Measurements from ENCODE around the gene PDZRN3.

DNA sequence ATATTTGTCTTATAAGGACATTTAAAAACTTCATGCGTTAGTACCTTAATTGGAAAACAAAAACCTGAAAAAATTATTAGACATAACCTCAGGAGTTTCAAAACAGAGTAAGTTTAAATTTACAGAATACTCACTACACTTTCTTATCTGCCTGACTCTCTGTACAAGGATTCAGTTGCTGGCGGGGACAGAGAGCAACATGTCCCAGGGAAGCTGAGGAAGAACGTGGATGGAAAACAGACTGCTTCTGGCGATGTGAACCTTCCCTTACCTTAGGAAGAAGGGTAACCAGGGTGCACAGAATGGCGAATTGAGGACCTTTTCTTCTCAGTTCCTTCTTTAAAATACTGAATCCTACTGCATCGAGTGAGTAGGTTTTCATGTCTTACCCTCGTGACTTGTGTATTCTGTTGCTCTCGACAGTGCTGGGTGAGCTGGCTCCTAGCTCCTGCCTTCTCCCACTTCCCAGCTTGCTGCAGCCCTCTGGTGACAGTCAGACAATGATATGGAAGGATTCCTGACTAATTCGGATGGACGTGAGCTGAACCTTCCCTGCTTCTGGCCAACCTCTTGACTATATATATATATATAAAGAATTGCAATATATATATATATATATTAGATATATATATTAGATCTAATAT, 178.2 kb downstream of the PDZRN3 start:
- TF ChIP-seq TOX (CRISPR knock-in tag; IDR thresholded peaks at IDR 0.05; ENCODE audit: borderline replicate concordance) (no peak), ARNTL (CRISPR knock-in tag; IDR thresholded peaks at IDR 0.05; ENCODE audit: borderline replicate concordance, low read depth) (no peak), PPARA (CRISPR knock-in tag; IDR thresholded peaks at IDR 0.05; ENCODE audit: borderline replicate concordance) (no peak), ESRRG (CRISPR knock-in tag; IDR thresholded peaks at IDR 0.05) (no peak)
- TF ChIP-seq, protein P1, sequence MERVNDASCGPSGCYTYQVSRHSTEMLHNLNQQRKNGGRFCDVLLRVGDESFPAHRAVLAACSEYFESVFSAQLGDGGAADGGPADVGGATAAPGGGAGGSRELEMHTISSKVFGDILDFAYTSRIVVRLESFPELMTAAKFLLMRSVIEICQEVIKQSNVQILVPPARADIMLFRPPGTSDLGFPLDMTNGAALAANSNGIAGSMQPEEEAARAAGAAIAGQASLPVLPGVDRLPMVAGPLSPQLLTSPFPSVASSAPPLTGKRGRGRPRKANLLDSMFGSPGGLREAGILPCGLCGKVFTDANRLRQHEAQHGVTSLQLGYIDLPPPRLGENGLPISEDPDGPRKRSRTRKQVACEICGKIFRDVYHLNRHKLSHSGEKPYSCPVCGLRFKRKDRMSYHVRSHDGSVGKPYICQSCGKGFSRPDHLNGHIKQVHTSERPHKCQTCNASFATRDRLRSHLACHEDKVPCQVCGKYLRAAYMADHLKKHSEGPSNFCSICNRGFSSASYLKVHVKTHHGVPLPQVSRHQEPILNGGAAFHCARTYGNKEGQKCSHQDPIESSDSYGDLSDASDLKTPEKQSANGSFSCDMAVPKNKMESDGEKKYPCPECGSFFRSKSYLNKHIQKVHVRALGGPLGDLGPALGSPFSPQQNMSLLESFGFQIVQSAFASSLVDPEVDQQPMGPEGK (CRISPR knock-in tag; IDR thresholded peaks at IDR 0.05; ENCODE audit: borderline replicate concordance) = no peak
- TF ChIP-seq, protein P2, sequence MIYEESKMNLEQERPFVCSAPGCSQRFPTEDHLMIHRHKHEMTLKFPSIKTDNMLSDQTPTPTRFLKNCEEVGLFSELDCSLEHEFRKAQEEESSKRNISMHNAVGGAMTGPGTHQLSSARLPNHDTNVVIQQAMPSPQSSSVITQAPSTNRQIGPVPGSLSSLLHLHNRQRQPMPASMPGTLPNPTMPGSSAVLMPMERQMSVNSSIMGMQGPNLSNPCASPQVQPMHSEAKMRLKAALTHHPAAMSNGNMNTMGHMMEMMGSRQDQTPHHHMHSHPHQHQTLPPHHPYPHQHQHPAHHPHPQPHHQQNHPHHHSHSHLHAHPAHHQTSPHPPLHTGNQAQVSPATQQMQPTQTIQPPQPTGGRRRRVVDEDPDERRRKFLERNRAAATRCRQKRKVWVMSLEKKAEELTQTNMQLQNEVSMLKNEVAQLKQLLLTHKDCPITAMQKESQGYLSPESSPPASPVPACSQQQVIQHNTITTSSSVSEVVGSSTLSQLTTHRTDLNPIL (CRISPR knock-in tag; IDR thresholded peaks at IDR 0.05; ENCODE audit: low read depth) = no peak
- TF ChIP-seq, protein P3, sequence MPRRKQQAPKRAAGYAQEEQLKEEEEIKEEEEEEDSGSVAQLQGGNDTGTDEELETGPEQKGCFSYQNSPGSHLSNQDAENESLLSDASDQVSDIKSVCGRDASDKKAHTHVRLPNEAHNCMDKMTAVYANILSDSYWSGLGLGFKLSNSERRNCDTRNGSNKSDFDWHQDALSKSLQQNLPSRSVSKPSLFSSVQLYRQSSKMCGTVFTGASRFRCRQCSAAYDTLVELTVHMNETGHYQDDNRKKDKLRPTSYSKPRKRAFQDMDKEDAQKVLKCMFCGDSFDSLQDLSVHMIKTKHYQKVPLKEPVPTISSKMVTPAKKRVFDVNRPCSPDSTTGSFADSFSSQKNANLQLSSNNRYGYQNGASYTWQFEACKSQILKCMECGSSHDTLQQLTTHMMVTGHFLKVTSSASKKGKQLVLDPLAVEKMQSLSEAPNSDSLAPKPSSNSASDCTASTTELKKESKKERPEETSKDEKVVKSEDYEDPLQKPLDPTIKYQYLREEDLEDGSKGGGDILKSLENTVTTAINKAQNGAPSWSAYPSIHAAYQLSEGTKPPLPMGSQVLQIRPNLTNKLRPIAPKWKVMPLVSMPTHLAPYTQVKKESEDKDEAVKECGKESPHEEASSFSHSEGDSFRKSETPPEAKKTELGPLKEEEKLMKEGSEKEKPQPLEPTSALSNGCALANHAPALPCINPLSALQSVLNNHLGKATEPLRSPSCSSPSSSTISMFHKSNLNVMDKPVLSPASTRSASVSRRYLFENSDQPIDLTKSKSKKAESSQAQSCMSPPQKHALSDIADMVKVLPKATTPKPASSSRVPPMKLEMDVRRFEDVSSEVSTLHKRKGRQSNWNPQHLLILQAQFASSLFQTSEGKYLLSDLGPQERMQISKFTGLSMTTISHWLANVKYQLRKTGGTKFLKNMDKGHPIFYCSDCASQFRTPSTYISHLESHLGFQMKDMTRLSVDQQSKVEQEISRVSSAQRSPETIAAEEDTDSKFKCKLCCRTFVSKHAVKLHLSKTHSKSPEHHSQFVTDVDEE (CRISPR knock-in tag; IDR thresholded peaks at IDR 0.05) = no peak
